ENCODE measurements around the gene DVL1. TPM values are rescaled to one million over a fixed set of nuclear protein-coding genes. Genes with fewer than 3 reads are reported as not detected.

DVL1 gene
- total RNA-seq, 1 experiment from 2014 or later = 71.0 TPM

DNA sequence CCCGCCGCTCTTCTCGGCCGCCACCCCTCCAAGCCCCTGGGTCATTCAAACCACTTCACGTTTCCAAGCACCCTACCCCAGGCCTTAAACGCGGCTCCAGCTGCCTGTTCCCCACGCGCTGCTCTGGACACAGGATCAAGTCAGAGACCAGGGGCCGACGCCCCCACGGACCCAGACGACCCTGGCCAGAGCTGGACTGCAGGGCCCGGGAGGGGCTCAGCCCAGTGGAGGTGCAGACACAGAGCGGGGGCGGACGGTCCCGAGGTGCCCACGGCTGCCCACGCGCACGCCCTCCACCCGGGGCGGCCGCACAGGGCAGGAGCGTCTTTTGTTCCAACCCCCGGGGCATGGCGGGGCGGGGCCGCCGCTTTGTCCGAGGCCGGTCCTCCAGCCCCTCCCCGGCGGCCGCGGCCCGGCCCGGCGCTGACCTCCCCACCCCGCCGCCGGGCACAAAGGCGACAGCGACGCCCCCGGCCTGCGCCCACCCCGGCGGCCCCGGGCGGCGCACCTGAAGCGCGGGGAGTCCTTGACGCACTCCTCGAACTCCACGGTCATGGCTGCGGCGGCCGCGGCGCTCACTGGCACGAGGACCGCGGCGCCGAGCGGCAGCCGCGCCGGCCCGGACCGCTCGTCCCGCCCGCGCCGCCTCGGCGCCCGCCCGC lies 41.8 kb downstream of the DVL1 start:
- no peak overlapping the region for H4K8ac ChIP-seq (replicated peaks; ENCODE audit: insufficient read length, low read depth, low read length)
- no peak overlapping the region; the same call in 1 of the 2 replicates for H3K14ac ChIP-seq (ENCODE audit: insufficient read depth, low read length)
- H2BK5ac ChIP-seq (ENCODE audit: insufficient read length, low read length) = no peak overlapping the region
- no peaks in the 10 kb centered on the region for H3K79me2 ChIP-seq (ENCODE audit: insufficient read depth, low read length)
- H3K18ac ChIP-seq (ENCODE audit: insufficient read length, low read depth, low read length) = no peak overlapping the region
- no CpG with 5 or more reads among the region's 83 CpGs for WGBS (ENCODE audit: extremely low coverage, insufficient read length, low lambda C conversion rate)
- no peak overlapping the region for H2BK15ac ChIP-seq (ENCODE audit: low read depth, low read length)
- no peak for DNase-seq
- H2BK12ac ChIP-seq (ENCODE audit: insufficient read length, low read depth, low read length) = no peak overlapping the region
- no peak overlapping the region for H3K27ac ChIP-seq (ENCODE audit: insufficient read length, low read depth, low read length)
- no peak overlapping the region for H3K27ac Mint-ChIP-seq
- no peaks in the 10 kb centered on the region for H3K79me1 ChIP-seq (ENCODE audit: insufficient read depth, low read depth, low read length, poor library complexity, severe bottlenecking)
- H3K4me1 Mint-ChIP-seq = peaks cover 18 to 31% of the 10 kb centered on the region in 2 experiments
- H3K27me3 ChIP-seq (ENCODE audit: insufficient read depth, low read length) = no peaks in the 10 kb centered on the region
- H3K4me1 ChIP-seq (ENCODE audit: insufficient read depth, low read length) = peaks cover 5% of the 10 kb centered on the region; the same call in 1 of the 2 replicates
- H3T11ph ChIP-seq (ENCODE audit: low read length) = no peak overlapping the region
- H4K20me1 ChIP-seq (ENCODE audit: control insufficient read depth, insufficient read depth, insufficient read length) = no peaks in the 10 kb centered on the region
- H2BK120ac ChIP-seq (ENCODE audit: low read depth, low read length, poor library complexity, severe bottlenecking) = no peak overlapping the region
- no peak overlapping the region for H2AFZ ChIP-seq (ENCODE audit: low read length)
- no peak overlapping the region for H4K5ac ChIP-seq (ENCODE audit: insufficient read length, low read depth, low read length)
- H3K9ac ChIP-seq (ENCODE audit: extremely low read depth, insufficient read length, low read length) = no peak overlapping the region
- no peak overlapping the region for H2BK20ac ChIP-seq (ENCODE audit: low read depth, low read length, poor library complexity, severe bottlenecking)
- H4K91ac ChIP-seq (ENCODE audit: insufficient read length, low read depth, low read length) = no peak overlapping the region
- H3K4me3 Mint-ChIP-seq = peak overlapping the region; percentile 74 to 86
- H3K23ac ChIP-seq (ENCODE audit: insufficient read length, low read depth, low read length) = no peak overlapping the region
- no peak overlapping the region for H2AK5ac ChIP-seq (ENCODE audit: insufficient read length, low read length)
- peaks cover 0 to 13% (median 7%) of the 10 kb centered on the region in 3 experiments; a peak in 3 of 7 replicates for H3K36me3 Mint-ChIP-seq (ENCODE audit: insufficient read depth in 1 of 3, low read depth in 3 of 3)
- peak overlapping the region; percentile 33 for H3K4me2 ChIP-seq (ENCODE audit: insufficient read depth, insufficient read length, low read length)
- TF ChIP-seq, protein P1, sequence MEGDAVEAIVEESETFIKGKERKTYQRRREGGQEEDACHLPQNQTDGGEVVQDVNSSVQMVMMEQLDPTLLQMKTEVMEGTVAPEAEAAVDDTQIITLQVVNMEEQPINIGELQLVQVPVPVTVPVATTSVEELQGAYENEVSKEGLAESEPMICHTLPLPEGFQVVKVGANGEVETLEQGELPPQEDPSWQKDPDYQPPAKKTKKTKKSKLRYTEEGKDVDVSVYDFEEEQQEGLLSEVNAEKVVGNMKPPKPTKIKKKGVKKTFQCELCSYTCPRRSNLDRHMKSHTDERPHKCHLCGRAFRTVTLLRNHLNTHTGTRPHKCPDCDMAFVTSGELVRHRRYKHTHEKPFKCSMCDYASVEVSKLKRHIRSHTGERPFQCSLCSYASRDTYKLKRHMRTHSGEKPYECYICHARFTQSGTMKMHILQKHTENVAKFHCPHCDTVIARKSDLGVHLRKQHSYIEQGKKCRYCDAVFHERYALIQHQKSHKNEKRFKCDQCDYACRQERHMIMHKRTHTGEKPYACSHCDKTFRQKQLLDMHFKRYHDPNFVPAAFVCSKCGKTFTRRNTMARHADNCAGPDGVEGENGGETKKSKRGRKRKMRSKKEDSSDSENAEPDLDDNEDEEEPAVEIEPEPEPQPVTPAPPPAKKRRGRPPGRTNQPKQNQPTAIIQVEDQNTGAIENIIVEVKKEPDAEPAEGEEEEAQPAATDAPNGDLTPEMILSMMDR (conservative IDR thresholded peaks at IDR 0.05) = no peak
- H3K27me3 Mint-ChIP-seq (ENCODE audit: low read depth) = peaks cover 3% of the 10 kb centered on the region; the same call in 1 of the 2 replicates
- no peaks in the 10 kb centered on the region for H3K9me3 ChIP-seq (ENCODE audit: control insufficient read depth, low read depth, low read length)
- H3K9me3 Mint-ChIP-seq = no peaks in the 10 kb centered on the region; a peak in 1 of 5 replicates
- H3K56ac ChIP-seq (ENCODE audit: insufficient read length, low read depth, low read length) = no peak overlapping the region
- peaks cover 15% of the 10 kb centered on the region for H3K23me2 ChIP-seq (ENCODE audit: insufficient read length, low read depth, low read length, poor library complexity, severe bottlenecking)
- H3K4ac ChIP-seq (ENCODE audit: low read depth, low read length) = no peak overlapping the region
